NCI-H2196 treated with DMSO at 0.1 percent for 48 hours (cell line): ENCODE results near the gene KNOP1.

Experiments
- DNase-seq: peaks from one replicate; lab custom pipeline; 2025; ENCODE audit not compliant: unreplicated experiment; lab: John Stamatoyannopoulos, UW

KNOP1 gene

GRCh38 chr16:19717741-19718623 lies at the start of gene KNOP1, which contains the start of gene IQCK:
Gene KNOP1 (minus strand): TSS chr16:19718227. CDS start chr16:19715035, 3,192 bp downstream.
Gene IQCK (plus strand): TSS chr16:19718271. CDS start chr16:19718307, 36 bp downstream.
- DNase-seq: peak; percentile 71

- no peak for DNase-seq
These were observed 49.5 kb upstream of the KNOP1 start for GRCh38 chr16:19767497-19767896.

- no peak for DNase-seq
These were observed 49.0 kb upstream of the KNOP1 start for GRCh38 chr16:19766988-19767387.

GRCh38 chr16:19766554-19766884 lies 48.5 kb upstream of the KNOP1 start:
- DNase-seq: no peak

GRCh38 chr16:19765860-19766553 lies 48.0 kb upstream of the KNOP1 start:
- no peak for DNase-seq

GRCh38 chr16:19760356-19761060 lies 42.5 kb upstream of the KNOP1 start:
- no peak for DNase-seq

- DNase-seq: no peak
These were observed 40.0 kb upstream of the KNOP1 start for GRCh38 chr16:19757762-19758595.

- DNase-seq: no peak
These were observed 39.0 kb upstream of the KNOP1 start for GRCh38 chr16:19757026-19757425.

- DNase-seq: no peak
These were observed 37.2 kb upstream of the KNOP1 start for GRCh38 chr16:19755268-19755667.

GRCh38 chr16:19754644-19755036 lies 36.6 kb upstream of the KNOP1 start:
- DNase-seq: no peak

- DNase-seq: no peak
These were observed 36.0 kb upstream of the KNOP1 start for GRCh38 chr16:19753815-19754643.

GRCh38 chr16:19751478-19752385 lies 33.7 kb upstream of the KNOP1 start:
- DNase-seq: no peak

GRCh38 chr16:19749571-19750080 lies 31.6 kb upstream of the KNOP1 start:
- no peak for DNase-seq

- DNase-seq: no peak
These were observed 30.6 kb upstream of the KNOP1 start for GRCh38 chr16:19748389-19749168.

GRCh38 chr16:19746561-19746960 lies 28.5 kb upstream of the KNOP1 start:
- no peak for DNase-seq

GRCh38 chr16:19745286-19746010 lies 27.4 kb upstream of the KNOP1 start:
- DNase-seq: no peak

GRCh38 chr16:19744670-19745069 lies 26.6 kb upstream of the KNOP1 start:
- no peak for DNase-seq
